Activated naive CD4-positive, alpha-beta T cell treated with Interleukin-2 at 50 U/mL for 16 hours (primary cell): ENCODE results near the gene IL17RA.

ENCODE experiments used
- DNase-seq: peaks from one replicate; pipeline ENCODE4 v3.0.0-alpha.2; 2020

The IL17RA gene

GRCh38 chr22:17107547-17107810, 22.7 kb downstream of the IL17RA start:
- no peak for DNase-seq

DNA sequence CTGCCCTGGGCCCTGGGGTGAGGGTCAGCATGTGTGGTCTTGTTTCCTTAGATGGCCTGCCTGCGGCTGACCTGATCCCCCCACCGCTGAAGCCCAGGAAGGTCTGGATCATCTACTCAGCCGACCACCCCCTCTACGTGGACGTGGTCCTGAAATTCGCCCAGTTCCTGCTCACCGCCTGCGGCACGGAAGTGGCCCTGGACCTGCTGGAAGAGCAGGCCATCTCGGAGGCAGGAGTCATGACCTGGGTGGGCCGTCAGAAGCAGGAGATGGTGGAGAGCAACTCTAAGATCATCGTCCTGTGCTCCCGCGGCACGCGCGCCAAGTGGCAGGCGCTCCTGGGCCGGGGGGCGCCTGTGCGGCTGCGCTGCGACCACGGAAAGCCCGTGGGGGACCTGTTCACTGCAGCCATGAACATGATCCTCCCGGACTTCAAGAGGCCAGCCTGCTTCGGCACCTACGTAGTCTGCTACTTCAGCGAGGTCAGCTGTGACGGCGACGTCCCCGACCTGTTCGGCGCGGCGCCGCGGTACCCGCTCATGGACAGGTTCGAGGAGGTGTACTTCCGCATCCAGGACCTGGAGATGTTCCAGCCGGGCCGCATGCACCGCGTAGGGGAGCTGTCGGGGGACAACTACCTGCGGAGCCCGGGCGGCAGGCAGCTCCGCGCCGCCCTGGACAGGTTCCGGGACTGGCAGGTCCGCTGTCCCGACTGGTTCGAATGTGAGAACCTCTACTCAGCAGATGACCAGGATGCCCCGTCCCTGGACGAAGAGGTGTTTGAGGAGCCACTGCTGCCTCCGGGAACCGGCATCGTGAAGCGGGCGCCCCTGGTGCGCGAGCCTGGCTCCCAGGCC, 23.7 kb downstream of the IL17RA start:
- no peak for DNase-seq

GRCh38 chr22:17109113-17109865, 24.5 kb downstream of the IL17RA start:
- DNase-seq: no peak

DNA sequence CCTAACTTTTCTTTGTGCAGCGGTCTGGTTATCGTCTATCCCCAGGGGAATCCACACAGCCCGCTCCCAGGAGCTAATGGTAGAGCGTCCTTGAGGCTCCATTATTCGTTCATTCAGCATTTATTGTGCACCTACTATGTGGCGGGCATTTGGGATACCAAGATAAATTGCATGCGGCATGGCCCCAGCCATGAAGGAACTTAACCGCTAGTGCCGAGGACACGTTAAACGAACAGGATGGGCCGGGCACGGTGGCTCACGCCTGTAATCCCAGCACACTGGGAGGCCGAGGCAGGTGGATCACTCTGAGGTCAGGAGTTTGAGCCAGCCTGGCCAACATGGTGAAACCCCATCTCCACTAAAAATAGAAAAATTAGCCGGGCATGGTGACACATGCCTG, 25.2 kb downstream of the IL17RA start:
- DNase-seq: no peak

- no peak for DNase-seq
Measured at GRCh38 chr22:17110791-17111550, 26.2 kb downstream of the IL17RA start.

DNA sequence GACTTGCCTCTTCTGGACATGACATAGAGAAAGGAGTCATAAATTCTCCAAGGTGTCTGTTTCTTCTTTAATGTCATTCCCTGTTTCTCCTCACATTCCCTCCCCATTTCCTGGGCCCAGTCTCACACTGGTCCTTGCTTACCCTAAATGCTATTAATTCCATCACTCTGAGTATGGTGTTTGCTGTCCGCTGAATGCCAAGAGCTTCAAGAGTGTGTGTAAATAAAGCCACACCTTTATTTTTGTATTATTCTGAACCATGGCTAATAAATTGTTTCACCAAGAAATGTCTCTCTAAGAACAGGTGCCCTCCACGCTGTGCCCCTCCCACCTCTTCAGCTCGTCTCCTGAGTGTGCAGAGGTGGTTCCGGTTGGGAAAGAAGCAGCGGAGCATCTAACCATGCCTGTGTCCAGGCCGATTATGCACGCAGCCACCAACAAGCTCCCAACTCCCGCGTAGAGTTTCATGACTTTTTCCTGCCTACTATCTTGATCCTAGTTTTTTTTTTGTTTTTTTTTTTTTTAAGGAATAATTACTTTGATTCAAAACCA, 27.8 kb downstream of the IL17RA start:
- DNase-seq: no peak

DNA sequence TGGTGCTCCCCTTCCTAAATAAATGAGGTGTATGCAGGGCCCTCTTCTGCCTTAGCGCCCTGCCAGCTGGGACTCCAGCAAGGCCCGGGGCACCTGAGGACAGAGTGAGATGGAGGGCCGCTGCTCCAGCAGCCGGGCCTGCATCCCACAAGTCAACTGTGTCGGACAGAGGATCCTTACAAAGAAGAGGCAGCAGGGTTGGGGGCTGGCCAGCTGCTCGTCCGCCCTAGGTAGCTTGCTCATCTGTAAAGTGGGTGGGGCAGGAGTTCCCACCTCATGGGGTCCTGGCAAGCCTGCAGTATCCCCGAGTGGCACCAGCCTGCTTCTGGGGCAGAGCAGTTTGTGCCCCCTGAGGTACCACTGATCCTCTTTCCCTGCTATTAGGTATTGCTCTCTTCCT, 28.8 kb downstream of the IL17RA start:
- DNase-seq: no peak

DNA sequence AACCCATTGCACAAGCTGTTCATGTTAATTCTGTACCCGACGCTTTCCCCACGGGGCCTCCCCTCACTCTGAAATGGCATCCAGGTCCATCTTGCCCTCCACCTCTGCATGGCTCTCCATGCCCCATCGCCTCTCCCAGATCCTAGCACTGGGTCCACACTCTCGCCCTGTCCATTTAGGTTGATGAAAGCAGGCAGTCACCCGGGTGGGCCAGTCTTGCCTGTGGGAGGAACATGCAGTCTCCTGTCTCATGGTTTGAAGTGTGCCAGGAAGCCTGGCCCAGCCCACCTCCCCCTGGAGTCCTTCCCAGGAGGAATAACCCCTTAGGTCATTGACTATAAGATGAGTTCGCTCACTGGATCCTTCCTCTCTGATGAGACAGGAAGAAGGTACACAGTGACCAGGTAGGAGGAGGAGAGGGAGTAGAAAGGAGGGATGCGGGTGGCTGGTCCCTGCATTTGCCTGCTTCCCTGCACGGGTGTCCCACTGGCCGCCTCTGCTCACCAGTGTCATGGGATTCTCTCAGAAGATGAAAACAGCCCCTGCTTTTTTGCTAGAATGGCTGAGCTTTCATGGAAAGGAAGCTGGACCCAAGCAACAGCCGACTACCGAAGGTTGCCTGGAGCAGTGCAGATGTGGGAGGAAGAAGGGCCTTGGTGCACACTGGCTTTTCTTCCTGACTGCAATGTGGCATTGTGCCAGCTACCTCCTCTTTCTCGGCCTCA, 29.5 kb downstream of the IL17RA start:
- DNase-seq: no peak

- no peak for DNase-seq
Measured at GRCh38 chr22:17114898-17115235, 30.1 kb downstream of the IL17RA start.

DNA sequence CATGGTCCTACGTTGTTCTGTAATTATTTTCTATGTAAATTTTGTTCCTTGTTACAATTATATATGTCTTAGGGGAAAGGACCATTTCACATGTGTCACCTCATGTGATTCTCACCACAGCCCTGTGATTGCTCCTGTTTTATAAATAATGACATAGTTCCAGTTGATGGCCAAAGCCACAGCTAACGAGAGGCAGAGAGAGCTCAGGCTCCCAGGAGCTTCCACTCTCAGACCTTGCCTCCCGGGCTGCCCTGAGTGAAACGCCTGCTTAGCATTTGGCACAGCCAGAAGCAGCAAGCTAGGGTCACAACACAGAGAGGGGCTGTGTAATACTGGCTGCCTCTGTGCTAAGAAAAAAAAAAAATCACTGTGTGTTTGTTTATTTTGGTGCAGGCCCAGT, 30.4 kb downstream of the IL17RA start:
- DNase-seq: no peak

DNA sequence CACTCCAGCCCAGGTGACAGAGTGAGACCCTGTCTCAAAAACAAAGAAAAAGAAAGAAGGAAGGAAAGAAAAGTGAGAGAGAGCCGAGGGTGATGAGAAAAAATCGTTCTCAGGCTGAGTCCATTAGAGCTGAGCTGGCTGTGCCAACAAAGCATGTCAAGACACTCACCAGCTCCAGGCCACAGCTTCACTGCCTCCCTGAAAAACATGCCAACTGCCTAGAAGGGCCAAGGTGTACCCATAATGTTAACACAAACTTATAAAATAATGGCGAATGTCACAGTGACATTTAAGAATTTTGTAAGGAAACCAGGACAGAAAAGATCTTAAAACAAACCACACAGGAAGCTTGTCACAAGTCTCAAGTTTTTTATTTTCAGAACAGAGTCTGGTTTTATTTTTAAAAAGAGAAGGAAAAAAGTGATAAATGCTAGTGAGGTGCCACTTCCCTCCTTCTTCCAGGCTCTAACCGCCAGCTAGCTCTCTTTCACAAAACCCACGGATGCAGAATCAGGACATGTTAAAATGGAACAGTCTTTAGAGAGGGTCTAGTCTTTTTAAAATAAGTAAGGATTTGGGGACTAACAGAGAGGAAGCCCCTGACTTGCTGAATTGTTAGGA, 31.3 kb downstream of the IL17RA start:
- DNase-seq: no peak

DNA sequence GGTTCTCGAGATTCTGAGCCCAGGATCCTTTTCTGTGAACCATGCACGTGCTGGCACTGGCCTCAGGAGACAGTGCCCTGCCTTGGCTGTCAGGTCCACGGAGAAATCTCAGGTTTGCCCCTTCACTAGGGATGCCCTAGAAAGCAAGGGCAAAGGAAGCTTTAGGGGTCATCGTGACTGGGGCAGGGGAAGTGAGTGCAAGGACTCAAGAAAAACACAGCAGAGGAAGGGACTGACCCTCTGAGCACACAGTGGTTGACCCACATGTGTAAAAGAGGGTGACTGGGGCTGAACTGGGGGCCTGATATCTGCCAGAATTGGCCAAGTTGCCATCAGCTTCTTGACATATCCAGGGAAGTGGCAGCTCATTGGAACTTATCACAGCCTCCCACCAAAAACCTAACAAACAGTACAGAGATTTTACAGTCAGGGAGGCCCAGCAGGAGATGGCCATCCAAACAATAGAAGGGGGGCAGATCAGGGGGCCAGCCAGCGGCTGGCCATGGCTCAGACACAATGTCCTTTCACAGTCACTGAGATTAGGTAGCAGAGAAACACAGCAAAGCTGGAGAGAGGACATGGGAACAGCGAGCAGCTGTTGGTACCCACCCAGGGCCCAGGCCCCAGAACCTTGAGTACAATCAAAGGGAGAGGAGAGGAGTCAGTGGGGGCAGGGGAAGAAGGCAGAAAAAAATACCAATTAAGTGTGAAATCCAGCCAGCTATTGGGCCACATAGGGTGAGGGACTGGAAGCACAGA, 32.0 kb downstream of the IL17RA start:
- no peak for DNase-seq

DNA sequence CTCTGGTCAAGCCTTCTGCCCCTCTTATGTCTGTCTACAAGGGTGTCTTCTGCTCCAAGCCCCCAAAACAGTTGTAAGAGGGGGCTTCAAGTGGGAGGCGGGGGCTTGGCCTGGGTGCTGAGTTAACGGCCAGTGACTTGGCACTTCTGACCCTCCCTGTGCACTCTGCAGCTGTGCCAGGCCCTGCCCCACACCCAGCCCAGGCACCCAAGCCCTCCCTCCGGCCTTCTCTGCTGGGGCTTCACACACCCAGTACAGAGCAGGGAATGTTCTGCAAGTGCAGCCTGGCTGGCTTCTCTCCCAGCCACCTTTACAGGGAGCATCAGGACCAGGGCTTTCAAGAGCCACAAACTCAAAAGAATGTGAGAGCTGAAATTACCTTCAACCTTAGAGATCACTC, 32.6 kb downstream of the IL17RA start:
- DNase-seq: no peak

DNA sequence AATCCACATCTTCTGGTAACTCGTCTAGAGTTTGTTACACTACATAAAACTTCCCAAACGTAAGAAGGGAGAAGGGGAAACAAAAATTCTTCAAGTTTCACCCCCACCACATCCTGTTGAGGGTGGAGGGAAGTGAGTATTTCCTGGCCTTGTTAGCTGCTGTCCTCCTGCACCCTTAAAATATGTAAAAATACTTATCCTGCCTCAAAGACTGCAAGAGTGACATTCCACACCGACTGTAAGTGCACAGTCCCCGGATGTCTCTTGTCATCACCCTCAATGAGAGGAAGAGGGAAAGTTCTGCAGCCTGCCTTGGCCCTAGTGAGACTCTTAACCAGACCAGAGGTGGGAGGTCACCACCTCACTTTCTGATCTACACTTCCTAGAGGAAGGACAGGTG, 33.1 kb downstream of the IL17RA start:
- DNase-seq: no peak

- no peak for DNase-seq
Measured at GRCh38 chr22:17118342-17118741, 33.5 kb downstream of the IL17RA start.

- DNase-seq: no peak
Measured at GRCh38 chr22:17119481-17120202, 34.8 kb downstream of the IL17RA start.

DNA sequence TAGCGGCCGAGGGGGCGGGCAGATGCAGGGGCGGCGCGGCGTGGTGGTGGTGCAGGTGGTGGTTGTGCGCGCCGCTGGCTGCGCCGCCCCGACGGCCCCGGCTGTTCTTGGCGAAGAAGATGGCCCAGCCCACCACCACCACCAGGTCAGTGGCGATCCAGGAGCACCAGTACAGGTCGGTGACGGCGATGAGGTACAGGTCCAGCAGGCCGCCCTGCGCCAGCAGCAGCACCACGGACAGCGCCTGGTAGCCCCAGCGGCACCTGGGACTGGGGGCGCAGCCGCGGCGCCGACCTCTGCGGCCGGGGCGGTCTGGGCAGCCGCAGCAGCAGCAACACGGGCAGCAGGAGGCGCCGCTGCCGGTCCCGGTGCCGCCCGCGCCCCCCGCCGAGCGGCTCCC, 35.5 kb downstream of the IL17RA start:
- DNase-seq: peak; percentile 59

- peak; percentile 39 for DNase-seq
Measured at GRCh38 chr22:17120711-17121232, 36.0 kb downstream of the IL17RA start.

GRCh38 chr22:17121233-17122195, 36.7 kb downstream of the IL17RA start, which contains the start of gene TMEM121B:
TMEM121B (minus strand) TSS chr22:17121360; CDS start chr22:17121127, 233 bp downstream.
- peak; percentile 21 for DNase-seq
